ENCODE results near the gene KRTAP5-6.

The KRTAP5-6 gene

GRCh38 chr11:1728931-1729691, 32.1 kb downstream of the KRTAP5-6 start:
- H3K4me3 ChIP-seq (ENCODE audit: low read depth, low read length) = no peak overlapping the region
- DNase-seq (ENCODE audit: low read depth) = no peak

GRCh38 chr11:1729692-1730011, 32.7 kb downstream of the KRTAP5-6 start:
- no peak for DNase-seq (ENCODE audit: low read depth)

GRCh38 chr11:1730059-1730629, 33.1 kb downstream of the KRTAP5-6 start:
- no peak for DNase-seq (ENCODE audit: low read depth)
- no peak overlapping the region for H3K4me3 ChIP-seq (ENCODE audit: low read depth, low read length)

More at GRCh38 chr11:1729692-1730011, 32.7 kb downstream of the KRTAP5-6 start:
- no peak overlapping the region for H3K4me3 ChIP-seq (ENCODE audit: low read depth, low read length)

GRCh38 chr11:1731451-1732059, 34.6 kb downstream of the KRTAP5-6 start:
- DNase-seq (ENCODE audit: low read depth) = no peak
- H3K4me3 ChIP-seq (ENCODE audit: low read depth, low read length) = no peak overlapping the region

DNA sequence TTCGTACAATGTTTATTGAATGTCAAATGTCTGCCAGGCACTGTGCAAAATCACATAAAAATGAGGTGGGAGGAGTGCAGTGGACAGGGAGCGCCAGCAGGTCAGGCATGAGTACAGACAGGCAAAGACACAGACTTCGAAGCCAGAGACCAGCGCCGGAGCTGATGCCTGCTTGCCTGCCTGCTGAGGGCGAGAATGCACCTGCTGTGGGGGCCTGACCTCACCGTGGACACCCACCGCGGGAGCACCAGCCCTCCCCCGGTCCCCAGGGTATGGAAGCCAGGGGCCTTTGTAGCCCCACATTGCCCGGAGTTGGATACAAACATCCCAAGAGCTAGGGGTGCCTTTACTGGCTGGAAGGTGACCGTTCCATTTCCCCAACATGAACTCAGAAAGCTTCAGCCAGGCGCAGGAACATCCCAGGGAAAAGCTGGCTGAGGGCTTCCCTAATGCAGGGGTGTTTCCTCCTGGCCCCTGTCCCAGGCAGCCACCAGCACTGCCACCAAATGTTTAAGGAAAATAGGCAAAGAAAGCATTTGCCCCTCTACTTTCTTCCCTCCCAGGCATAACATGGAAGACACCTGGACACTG, 35.5 kb downstream of the KRTAP5-6 start:
- DNase-seq (ENCODE audit: low read depth) = no peak
- no peak overlapping the region for H3K4me3 ChIP-seq (ENCODE audit: low read depth, low read length)

- H3K4me3 ChIP-seq (ENCODE audit: low read depth, low read length) = no peak overlapping the region
- DNase-seq (ENCODE audit: low read depth) = no peak
Measured at GRCh38 chr11:1733009-1733715, 36.2 kb downstream of the KRTAP5-6 start.

GRCh38 chr11:1733716-1734640, 37.0 kb downstream of the KRTAP5-6 start:
- H3K4me3 ChIP-seq (ENCODE audit: low read depth, low read length) = no peak overlapping the region
- no peak for DNase-seq (ENCODE audit: low read depth)

DNA sequence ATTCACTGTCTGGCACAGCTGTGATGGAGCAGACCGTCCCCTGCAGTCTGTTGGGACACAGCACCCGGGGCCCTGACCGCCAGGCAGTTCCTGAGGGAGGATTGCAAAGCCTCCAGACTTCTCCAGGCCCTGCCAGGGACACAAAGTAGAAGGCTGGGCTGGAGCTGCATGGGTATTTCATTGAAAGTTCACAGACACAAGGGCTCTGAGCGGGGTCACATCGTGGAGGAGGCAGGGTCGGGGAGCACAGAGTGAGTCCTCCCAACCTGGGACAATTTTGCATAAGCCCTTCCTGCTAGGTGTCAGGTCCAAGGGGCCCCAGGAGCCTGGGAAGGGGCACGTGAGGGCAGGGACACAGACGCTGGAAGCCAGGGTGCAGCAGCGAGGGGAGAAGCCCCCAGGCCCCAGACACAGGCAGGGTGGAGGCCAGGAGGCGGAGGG, 37.7 kb downstream of the KRTAP5-6 start:
- DNase-seq (ENCODE audit: low read depth) = no peak
- H3K4me3 ChIP-seq (ENCODE audit: low read depth, low read length) = no peak overlapping the region

GRCh38 chr11:1735271-1735670, 38.3 kb downstream of the KRTAP5-6 start:
- DNase-seq (ENCODE audit: low read depth) = no peak
- H3K4me3 ChIP-seq (ENCODE audit: low read depth, low read length) = no peak overlapping the region

GRCh38 chr11:1736447-1736992, 39.5 kb downstream of the KRTAP5-6 start:
- H3K4me3 ChIP-seq (ENCODE audit: low read depth, low read length) = no peak overlapping the region
- DNase-seq (ENCODE audit: low read depth) = no peak

- H3K4me3 ChIP-seq (ENCODE audit: low read depth, low read length) = no peak overlapping the region
- no peak for DNase-seq (ENCODE audit: low read depth)
Measured at GRCh38 chr11:1737080-1737757, 40.2 kb downstream of the KRTAP5-6 start.

GRCh38 chr11:1738380-1738779, 41.4 kb downstream of the KRTAP5-6 start:
- no peak overlapping the region for H3K4me3 ChIP-seq (ENCODE audit: low read depth, low read length)
- no peak for DNase-seq (ENCODE audit: low read depth)

DNA sequence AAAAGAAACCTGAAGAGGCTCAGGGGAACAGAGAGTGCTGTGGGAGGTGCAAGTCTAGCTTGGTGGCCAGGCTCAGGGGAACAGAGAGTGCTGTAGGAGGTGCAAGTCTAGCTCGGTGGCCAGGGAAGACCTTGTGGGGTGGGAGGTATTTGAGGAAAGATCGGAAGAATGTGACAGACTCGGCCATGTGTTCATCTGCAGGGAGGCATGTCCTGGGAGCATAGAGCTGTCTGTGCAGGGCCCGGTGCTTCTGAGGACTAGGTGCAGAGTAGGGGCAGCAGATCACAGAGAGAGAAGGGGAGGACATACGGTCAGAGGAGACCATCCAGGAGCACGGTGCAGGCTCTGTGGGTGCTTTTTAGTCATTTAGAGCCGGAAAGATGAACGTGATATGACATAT, 42.6 kb downstream of the KRTAP5-6 start:
- no peak overlapping the region for H3K4me3 ChIP-seq (ENCODE audit: low read depth, low read length)
- no peak for DNase-seq (ENCODE audit: low read depth)

- DNase-seq (ENCODE audit: low read depth) = no peak
- H3K4me3 ChIP-seq (ENCODE audit: low read depth, low read length) = no peak overlapping the region
Measured at GRCh38 chr11:1740786-1741530, 44.0 kb downstream of the KRTAP5-6 start.

GRCh38 chr11:1741741-1742140, 44.7 kb downstream of the KRTAP5-6 start:
- no peak overlapping the region for H3K4me3 ChIP-seq (ENCODE audit: low read depth, low read length)
- DNase-seq (ENCODE audit: low read depth) = no peak

DNA sequence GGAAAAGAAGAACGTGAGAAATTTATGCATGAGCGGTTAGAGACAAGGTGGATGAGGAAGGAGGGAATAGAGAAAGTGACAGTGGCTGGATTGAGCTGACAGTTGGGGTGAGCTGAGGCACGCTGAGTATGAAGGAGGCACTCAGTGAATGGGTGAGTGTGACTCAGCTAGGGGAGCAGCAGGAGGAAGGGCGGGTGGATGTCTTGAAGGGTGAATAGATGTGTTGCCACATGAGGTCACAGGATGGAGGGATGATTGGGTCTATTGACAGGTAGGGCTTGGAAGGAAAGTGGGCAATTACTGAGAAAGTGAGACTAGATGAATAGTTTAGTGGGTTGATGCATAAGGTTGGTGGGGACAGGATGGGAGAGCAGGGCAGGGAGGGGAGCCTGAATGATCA, 45.4 kb downstream of the KRTAP5-6 start:
- DNase-seq (ENCODE audit: low read depth) = no peak
- H3K4me3 ChIP-seq (ENCODE audit: low read depth, low read length) = no peak overlapping the region

GRCh38 chr11:1742869-1743584, 46.0 kb downstream of the KRTAP5-6 start:
- no peak for DNase-seq (ENCODE audit: low read depth)
- H3K4me3 ChIP-seq (ENCODE audit: low read depth, low read length) = no peak overlapping the region
